GM19324 (cell line): ENCODE data around the gene IRF2.

ENCODE experiments used
- ATAC-seq: cut with Tn5 transposase; IDR thresholded peaks from one replicate; pipeline ENCODE4 v1.9.1; 2021; ENCODE audit warnings: mild to moderate bottlenecking, moderate library complexity; ENCODE audit not compliant: unreplicated experiment, low FRiP score

The IRF2 gene

GRCh38 chr4:184410748-184411147 lies 63.6 kb downstream of the IRF2 start:
- no peak for ATAC-seq

DNA sequence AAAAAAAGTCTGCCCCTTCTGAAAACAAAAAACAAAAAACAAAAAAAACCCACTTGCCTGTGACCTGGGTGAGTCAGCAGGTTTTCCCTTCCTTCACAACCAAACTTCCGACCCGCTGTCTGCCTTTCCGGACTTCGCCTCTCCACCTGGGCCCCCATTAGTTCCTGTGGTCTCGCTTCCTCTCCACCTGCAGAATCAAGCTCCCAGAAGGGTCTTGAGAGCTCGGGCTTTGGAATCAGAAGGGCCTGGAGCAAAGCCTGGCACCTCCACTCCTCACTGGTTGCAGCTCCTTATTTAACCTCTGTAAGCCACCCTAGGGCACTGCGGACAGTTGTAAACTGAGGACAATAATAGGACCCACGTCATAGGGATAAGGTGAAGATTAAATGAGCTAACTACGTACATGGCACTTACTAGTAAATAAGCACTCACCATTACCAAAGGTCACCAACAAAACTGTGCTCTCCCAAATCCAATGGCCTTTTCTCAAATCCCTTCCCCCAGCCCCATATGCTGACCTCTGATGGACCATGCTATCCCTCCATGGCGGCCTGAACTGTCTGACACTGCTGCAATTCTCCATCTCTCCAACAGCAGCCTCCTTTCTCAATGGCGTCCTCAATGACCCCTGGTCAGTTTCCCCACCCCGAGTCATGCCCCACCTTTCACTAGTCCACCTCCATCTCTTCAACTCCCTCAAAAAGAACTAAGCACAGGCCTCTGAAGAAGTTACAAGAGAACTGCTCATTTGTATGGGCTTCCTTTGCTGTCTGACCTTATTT lies 64.2 kb downstream of the IRF2 start:
- ATAC-seq, result no peak

- no peak for ATAC-seq
Observed at GRCh38 chr4:184409502-184409901, 64.8 kb downstream of the IRF2 start.

- no peak for ATAC-seq
Observed at GRCh38 chr4:184408684-184409081, 65.7 kb downstream of the IRF2 start.

- no peak for ATAC-seq
Observed at GRCh38 chr4:184408021-184408683, 66.2 kb downstream of the IRF2 start.

GRCh38 chr4:184406958-184407391 lies 67.4 kb downstream of the IRF2 start:
- ATAC-seq, result no peak

DNA sequence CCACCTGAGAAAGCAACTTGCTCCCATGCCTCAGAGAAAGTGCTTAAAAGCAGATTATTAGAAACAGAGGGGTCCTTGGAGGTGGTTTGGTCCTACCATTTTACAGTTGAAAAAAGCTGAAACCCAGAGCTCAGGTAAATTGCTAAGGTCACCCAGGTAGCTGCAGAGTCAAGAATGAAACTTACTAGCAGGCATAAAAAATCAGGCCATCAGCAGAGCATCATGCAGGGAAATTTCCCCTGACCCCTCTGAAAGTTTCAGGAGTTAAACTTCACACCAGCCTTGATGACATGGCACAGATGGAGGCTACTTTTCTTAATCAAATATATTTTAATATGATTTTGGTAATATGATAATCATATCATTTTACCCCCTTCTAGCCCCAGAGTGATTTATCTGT lies 70.3 kb downstream of the IRF2 start:
- ATAC-seq, result no peak

- no peak for ATAC-seq
Observed at GRCh38 chr4:184403384-184403781, 71.0 kb downstream of the IRF2 start.

DNA sequence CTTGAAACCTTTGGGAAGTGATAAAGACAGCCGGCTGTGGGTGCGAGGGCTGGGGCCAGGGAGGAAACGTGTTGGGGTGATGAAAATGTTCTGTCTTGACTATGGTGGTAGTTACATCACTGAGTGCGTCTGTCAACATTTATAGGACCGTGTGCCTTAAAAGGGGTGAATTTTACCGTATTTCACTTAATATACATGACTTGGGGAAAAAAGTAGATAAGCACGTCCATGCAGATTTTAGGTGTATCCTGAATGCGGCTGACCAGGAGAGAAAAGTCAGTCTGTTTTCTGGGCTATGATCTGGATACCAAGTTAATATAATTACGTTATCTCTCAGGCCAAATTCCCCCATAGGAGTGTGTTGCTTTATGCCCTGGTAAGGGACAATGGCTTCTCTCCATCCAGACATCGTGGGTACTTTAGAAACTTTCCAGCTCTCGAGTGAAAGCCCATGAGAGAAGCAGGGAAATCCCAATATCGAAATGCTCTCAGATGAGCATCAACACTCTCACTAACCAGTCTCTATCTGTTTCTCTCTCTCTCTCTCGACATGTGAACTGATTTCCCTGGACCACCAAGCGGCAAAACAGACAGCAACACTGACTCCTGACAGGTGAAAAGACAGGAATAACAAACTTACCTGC lies 71.5 kb downstream of the IRF2 start:
- ATAC-seq, result no peak

DNA sequence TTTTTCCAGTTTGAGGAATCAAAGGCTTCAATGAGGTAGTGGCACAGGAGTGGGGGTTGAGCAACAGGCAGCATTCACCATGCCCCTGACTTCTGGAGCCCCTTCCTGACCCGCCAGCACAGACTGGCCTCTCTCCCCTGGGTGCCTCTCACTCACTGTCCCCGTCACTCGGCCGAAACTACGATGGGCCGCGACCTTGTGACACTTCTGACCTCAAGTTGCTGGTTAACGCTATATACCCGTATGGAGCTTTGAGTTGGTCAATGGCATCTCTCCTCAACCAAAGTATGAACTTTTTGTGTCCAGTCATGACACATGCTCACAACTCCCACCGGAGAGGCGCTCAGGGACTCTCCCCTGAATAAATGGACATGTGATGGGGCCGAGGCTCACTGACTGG lies 72.1 kb downstream of the IRF2 start:
- ATAC-seq, result no peak

DNA sequence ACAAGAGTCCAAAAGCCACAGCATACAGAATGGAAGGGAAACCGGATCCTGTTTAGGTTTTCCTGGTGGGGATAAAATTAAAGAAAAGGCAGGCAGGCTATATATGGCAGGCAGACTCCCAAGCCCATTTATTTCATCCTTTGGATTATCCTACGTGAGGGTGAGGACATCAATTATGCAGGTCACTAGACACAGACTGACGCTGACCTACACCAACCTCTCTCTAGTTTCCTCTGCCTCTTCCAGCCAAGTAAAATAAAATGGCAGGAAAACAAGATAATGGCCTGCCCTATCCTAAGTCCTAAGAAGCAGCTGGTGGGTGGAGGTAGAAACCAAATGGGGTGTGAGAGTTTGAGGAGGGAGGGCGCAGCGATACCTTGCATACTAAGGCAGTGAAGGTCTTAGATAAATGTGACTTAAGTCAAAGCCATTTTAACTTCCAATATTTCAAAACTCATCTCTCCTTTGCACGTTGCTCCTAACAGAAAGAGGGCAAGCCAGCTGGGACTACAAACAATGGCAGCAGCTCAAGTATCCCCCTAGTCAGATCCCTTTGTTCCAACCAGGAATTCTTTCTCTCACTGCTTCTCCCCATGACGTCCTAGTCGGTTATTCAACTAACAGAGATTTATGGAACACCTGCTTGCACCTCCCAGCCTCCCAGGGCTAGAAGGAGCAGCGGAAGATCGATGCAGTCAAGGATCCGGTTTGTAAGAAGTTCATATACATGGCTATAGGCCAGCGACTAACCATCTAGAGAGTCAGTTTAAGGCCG lies 72.8 kb downstream of the IRF2 start:
- ATAC-seq, result no peak

DNA sequence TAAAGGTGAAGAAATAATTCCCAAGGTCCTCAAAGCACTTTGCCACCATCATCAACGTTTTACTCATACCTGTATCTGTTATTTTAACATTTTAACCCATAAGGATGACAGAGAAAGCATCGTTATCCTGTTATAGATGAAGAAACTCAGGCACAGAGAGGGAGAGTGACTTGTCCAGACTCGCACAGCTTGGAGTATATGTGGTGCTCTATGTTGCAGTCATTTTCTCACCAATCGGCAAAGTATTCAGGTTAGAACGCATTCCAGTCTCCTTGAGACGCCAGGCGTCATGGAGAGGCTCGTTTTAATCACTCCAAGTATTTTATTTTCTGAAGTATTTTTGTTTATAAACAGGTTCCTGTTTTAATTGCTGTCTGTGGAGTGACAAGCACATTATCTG lies 73.5 kb downstream of the IRF2 start:
- no peak for ATAC-seq

DNA sequence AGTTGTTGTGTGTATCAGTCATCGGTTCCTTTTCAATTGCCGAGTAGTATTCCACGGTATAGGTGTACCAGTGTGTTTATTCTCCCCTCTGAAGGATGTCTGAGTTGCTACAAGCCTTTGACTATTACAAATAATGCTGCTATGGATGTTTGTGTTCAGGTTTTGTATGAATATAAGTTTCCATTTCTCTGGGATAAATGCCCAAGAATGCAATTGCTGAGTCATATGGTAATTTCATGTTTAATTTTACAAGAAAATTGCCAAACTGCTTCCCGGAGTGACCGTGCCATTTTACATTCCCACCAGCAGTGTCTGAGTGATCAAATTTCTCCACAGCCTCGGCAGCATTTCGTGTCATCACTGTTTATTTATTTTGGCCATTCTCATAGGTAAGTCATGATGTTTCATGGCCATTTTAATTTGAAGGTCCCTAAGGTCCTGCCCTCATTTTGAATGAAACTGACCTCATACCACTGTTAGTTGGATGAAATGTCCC lies 73.9 kb downstream of the IRF2 start:
- no peak for ATAC-seq

DNA sequence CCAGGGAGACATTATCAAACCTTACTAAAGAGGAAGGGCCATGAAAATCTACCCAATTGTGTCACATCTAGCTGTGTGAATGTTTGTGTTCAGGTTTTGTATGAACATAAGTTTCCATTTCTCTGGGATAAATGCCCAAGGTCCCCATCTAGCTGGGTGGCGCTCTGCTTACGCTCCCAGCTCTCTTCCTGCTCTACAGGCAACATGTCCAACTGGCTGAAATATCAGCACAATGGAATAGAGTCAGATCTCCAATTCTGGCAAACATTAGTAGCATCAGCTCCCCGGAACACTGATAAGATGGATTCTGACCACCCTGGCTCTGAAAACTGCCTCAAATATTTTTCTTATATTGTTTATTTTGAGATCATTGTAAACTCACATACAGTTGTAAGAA lies 74.8 kb downstream of the IRF2 start:
- ATAC-seq, result no peak

- no peak for ATAC-seq
Observed at GRCh38 chr4:184398741-184399511, 75.4 kb downstream of the IRF2 start.

DNA sequence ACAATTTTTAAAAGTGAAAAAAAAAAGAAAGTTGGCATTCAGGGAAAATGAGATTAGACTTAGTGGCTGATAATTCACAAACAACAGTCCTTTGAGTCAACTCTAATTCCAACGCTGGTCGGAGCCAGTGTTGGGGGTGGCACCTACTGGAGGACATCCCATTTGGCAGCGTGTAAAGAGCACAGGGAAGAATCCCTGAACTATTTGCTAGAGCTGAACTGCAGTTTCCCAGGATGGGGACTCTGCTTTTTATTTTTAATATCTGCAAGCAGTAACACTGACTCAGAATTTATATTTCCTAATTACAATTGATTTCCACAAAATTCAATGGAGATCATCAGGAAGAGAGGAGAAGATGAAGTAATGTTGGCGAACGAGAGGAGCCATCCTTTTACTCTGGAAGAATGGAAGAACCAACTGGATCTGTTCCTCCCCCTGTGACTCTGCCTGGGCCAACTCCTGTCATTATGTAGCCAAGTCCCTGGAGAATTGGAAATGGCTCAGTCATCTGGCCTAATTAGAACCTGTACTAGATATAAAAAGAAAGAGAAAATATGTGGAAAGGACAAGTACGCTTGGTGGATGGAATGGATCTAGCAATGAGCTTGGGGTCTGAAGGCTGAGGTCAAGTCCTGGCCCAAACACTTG lies 76.7 kb downstream of the IRF2 start:
- no peak for ATAC-seq

GRCh38 chr4:184396570-184397515 lies 77.5 kb downstream of the IRF2 start:
- no peak for ATAC-seq

DNA sequence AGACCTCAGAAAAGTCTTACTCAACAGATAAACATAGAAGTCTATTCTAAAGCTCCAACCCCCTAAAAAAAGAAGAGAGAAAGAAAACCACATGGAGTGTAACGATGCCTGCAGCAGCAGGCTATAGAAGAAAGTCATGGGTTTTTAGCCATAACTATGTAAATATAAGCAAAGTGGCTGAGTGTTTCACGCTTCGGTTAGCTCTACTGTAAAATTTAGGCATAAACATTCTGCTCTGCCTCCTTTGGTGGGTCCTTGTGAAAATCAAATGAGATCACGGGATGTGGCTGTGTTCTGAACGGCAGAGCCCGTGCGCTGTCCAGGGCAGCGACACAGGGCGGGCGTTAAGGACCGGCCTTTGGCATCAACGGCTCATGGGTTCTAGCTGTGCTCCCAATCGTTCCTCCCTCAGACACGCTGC lies 78.4 kb downstream of the IRF2 start:
- peak; percentile 64 for ATAC-seq
